ENCODE data around the gene LETMD1.

Gene LETMD1, protein sequence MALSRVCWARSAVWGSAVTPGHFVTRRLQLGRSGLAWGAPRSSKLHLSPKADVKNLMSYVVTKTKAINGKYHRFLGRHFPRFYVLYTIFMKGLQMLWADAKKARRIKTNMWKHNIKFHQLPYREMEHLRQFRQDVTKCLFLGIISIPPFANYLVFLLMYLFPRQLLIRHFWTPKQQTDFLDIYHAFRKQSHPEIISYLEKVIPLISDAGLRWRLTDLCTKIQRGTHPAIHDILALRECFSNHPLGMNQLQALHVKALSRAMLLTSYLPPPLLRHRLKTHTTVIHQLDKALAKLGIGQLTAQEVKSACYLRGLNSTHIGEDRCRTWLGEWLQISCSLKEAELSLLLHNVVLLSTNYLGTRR

GRCh38 chr12:51047655-51048540 lies at the start of gene LETMD1:
Gene LETMD1, plus strand, starts transcription at chr12:51048327. Its CDS starts 30 bp downstream, at chr12:51048357.
- Histone ChIP-seq H4K20me1 (no peaks in the 10 kb centered on the region), H3K27ac (peak within 1 kb of the TSS; percentile 82 to 96 (median 90)), H3K9ac (peak within 1 kb of the TSS; percentile 82 to 91 (median 87)), H3K4me1 (peaks cover 18 to 26% (median 21%) of the 10 kb centered on the region in 10 experiments), H3K9me3 (replicated peaks in 1 of 11) (no peaks in the 10 kb centered on the region), H3K36me3 (peaks cover 8 to 31% (median 24%) of the 10 kb centered on the region in 11 experiments), H3K4me3 (peak within 1 kb of the TSS; percentile 65 to 85 (median 76)), H3K27me3 (no peaks in the 10 kb centered on the region), H3K4me2 (peak within 1 kb of the TSS; percentile 86 to 97 (median 93))
- no peak for TF ChIP-seq Cebpa-rat (IDR thresholded peaks at IDR 0.05)

DNA sequence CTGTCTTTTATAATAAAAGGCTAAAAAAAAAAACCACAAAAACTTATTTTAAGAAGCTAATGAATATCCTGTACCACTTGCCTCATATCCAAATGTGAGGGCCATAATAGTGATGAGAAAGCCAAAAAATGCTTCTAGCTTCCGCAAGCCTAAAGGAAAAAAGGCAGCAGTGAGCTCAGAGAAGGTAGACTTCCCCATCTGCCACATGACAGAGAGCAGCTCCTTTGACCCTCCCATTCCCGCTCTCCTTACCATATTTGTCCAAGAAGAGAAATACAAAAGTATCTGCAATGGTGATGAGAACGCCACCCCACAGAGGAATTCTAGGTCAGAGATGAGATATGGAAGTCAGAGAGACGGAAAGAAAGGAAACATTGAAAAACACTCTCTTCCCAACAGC lies 49.0 kb upstream of the LETMD1 start:
- Histone ChIP-seq H3K4me2 (peak overlapping the region in 2 of 11 experiments; percentile 21 to 37; a peak in 3 of 22 replicates), H3K27me3 (no peaks in the 10 kb centered on the region), H3K9ac (no peak overlapping the region), H3K9me3 (replicated peaks in 1 of 11) (no peaks in the 10 kb centered on the region), H3K36me3 (peaks cover 78 to 100% (median 94%) of the 10 kb centered on the region in 11 experiments), H4K20me1 (peaks cover 0 to 98% (median 0%) of the 10 kb centered on the region in 11 experiments; a peak in 4 of 22 replicates), H3K4me1 (peaks cover 0 to 14% (median 0%) of the 10 kb centered on the region in 10 experiments; a peak in 4 of 20 replicates), H3K4me3 (no peak overlapping the region), H3K27ac (0 out of 22 replicates have a peak overlapping the region, but pooled peaks of 1 of the 11 experiments have one; percentile 4)
- TF ChIP-seq Cebpa-rat (IDR thresholded peaks at IDR 0.05): no peak

DNA sequence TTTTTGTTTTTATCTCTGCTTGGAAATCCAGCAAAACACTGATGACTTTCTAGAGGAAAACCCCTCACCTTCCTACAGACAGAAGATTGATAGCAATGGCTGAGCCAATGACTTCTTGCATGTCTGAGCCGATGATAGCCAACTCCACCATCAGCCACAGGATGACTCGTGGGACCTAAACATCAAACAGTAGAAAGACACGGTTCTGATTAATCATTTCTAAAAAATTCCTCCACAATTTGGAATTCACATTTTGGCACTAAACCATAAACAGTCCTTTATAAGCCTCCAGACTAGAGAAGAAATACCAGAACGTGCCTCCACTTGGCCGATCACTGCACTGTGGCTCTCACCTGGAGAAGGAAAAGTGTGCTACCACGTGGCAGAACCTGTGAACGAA lies 47.9 kb upstream of the LETMD1 start:
- Histone ChIP-seq H3K9me3 (replicated peaks in 1 of 11) (no peaks in the 10 kb centered on the region), H3K4me3 (no peak overlapping the region), H3K9ac (no peak overlapping the region), H3K36me3 (peaks cover 78 to 100% (median 95%) of the 10 kb centered on the region in 11 experiments), H3K27ac (no peak overlapping the region), H3K4me2 (no peak overlapping the region), H3K27me3 (no peaks in the 10 kb centered on the region), H3K4me1 (peaks cover 0 to 25% (median 0%) of the 10 kb centered on the region in 10 experiments; a peak in 4 of 20 replicates), H4K20me1 (peaks cover 0 to 98% (median 0%) of the 10 kb centered on the region in 11 experiments; a peak in 5 of 22 replicates)
- TF ChIP-seq Cebpa-rat (IDR thresholded peaks at IDR 0.05): no peak

GRCh38 chr12:51001799-51002198 lies 46.3 kb upstream of the LETMD1 start:
- Histone ChIP-seq H3K4me2 (no peak overlapping the region), H3K4me3 (no peak overlapping the region), H3K27ac (no peak overlapping the region), H3K9me3 (replicated peaks in 1 of 11) (no peaks in the 10 kb centered on the region), H3K9ac (no peak overlapping the region), H3K36me3 (peaks cover 79 to 100% (median 95%) of the 10 kb centered on the region in 11 experiments), H4K20me1 (peaks cover 0 to 96% (median 0%) of the 10 kb centered on the region in 11 experiments; a peak in 5 of 22 replicates), H3K27me3 (no peaks in the 10 kb centered on the region), H3K4me1 (peaks cover 0 to 41% (median 0%) of the 10 kb centered on the region in 10 experiments; a peak in 4 of 20 replicates)
- TF ChIP-seq Cebpa-rat (IDR thresholded peaks at IDR 0.05): no peak

DNA sequence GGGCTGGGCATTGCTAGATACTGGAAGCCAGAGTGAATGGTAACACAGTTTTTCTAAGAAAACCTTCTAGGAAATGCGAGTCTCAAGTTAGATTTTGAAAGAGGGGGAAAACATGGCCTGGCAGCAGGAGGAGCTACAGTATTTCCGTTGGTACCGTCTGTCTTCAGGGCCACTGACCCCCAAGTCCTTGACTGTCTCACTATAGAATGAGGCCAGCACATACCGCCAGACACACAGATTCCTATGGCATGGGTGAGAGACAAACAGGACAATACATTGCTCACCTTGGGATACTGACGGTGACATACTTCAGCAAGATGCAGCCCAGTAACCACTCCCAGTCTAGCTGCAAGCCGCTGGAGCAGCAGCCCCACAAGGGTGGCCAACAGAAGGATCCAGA lies 43.6 kb upstream of the LETMD1 start:
- Histone ChIP-seq H3K27ac (no peak overlapping the region), H3K4me3 (no peak overlapping the region), H3K4me1 (peaks cover 9 to 48% (median 13%) of the 10 kb centered on the region in 10 experiments), H4K20me1 (peaks cover 0 to 69% (median 0%) of the 10 kb centered on the region in 11 experiments; a peak in 7 of 22 replicates), H3K36me3 (peaks cover 68 to 90% (median 84%) of the 10 kb centered on the region in 11 experiments), H3K9me3 (replicated peaks in 1 of 11) (no peaks in the 10 kb centered on the region; a peak in 1 of 22 replicates), H3K9ac (peak overlapping the region in 2 of 11 experiments; percentile 9 to 88; a peak in 2 of 22 replicates), H3K4me2 (peak overlapping the region in 1 of 11 experiments; percentile 99; a peak in 1 of 22 replicates), H3K27me3 (no peaks in the 10 kb centered on the region)
- TF ChIP-seq Cebpa-rat (IDR thresholded peaks at IDR 0.05): no peak

- Histone ChIP-seq H3K9ac (peak overlapping the region in 2 of 11 experiments; percentile 9 to 88; a peak in 2 of 22 replicates), H3K4me1 (peaks cover 13 to 53% (median 18%) of the 10 kb centered on the region in 10 experiments), H3K27ac (no peak overlapping the region), H3K4me2 (peak overlapping the region in 2 of 11 experiments; percentile 21 to 99; a peak in 3 of 22 replicates), H3K27me3 (no peaks in the 10 kb centered on the region), H4K20me1 (peaks cover 0 to 64% (median 4%) of the 10 kb centered on the region in 11 experiments; a peak in 9 of 22 replicates), H3K36me3 (peaks cover 63 to 85% (median 79%) of the 10 kb centered on the region in 11 experiments), H3K9me3 (replicated peaks in 1 of 11) (no peaks in the 10 kb centered on the region; a peak in 1 of 22 replicates), H3K4me3 (no peak overlapping the region)
- no peak for TF ChIP-seq Cebpa-rat (IDR thresholded peaks at IDR 0.05)
Observed at GRCh38 chr12:51005030-51005429, 43.1 kb upstream of the LETMD1 start.

DNA sequence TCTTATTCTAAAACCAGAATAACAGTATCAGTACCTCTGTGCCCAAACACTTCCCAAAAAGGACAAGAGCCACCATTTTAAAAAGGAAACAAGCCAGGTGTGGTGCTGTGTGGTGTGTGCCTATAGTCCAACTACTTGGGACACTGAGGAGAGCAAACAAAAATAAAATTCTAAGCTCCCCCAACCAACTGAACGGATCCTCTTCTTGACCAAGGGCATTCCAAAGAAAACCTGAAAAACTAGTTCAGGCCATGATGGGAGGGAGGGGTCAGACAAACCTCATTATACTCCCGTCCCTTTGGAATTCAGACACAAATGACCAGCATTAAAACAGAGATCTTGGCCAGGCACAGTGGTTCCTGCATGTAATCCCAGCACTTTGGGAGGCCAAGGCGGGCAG lies 42.5 kb upstream of the LETMD1 start:
- Histone ChIP-seq H3K36me3 (peaks cover 57 to 78% (median 72%) of the 10 kb centered on the region in 11 experiments), H3K9ac (peak overlapping the region in 1 of 11 experiments; percentile 88; a peak in 1 of 22 replicates), H3K27me3 (no peaks in the 10 kb centered on the region), H3K4me2 (peak overlapping the region in 2 of 11 experiments; percentile 80 to 99; a peak in 4 of 22 replicates), H3K4me1 (peaks cover 13 to 59% (median 20%) of the 10 kb centered on the region in 10 experiments), H3K27ac (no peak overlapping the region; a peak in 1 of 22 replicates), H4K20me1 (peaks cover 0 to 58% (median 8%) of the 10 kb centered on the region in 11 experiments; a peak in 8 of 22 replicates), H3K9me3 (replicated peaks in 1 of 11) (no peaks in the 10 kb centered on the region; a peak in 1 of 22 replicates), H3K4me3 (no peak overlapping the region)
- TF ChIP-seq Cebpa-rat (IDR thresholded peaks at IDR 0.05): no peak
